HG03342 (cell line): ENCODE results near the gene RPH3AL.
"Not testable (repeated sequence)": the region's sequence is repeated elsewhere in the genome, so short reads cannot be mapped to it uniquely, and the experiment has no call there.

Experiments
- ATAC-seq: cut with Tn5 transposase; IDR thresholded peaks from one replicate; pipeline ENCODE4 v1.9.1; 2021; ENCODE audit warnings: mild to moderate bottlenecking, moderate library complexity; ENCODE audit not compliant: unreplicated experiment

RPH3AL gene

GRCh38 chr17:246226-246625, 106.4 kb downstream of the RPH3AL start:
- no peak for ATAC-seq

GRCh38 chr17:245611-246010, 107.0 kb downstream of the RPH3AL start:
- no peak for ATAC-seq

DNA sequence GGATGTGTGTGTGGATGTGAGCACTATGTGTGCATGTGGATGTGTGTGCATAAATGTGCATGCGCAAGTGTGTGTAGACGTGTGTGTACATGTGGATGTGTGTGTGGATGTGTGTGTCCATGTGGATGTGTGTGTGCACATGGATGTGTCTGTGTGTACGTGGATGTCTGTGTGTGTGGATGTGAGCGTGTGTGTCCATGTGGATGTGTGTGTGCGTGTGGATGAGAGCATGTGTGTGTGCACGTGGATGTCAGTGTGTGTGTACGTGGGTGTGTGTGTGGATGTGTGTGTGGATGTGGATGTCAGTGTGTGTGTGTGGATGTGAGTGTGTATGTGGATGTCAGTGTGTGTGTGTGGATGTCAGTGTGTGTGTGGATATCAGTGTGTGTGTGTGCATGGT, 107.6 kb downstream of the RPH3AL start:
- ATAC-seq: no peak

- ATAC-seq: not testable (repeated sequence)
Observed at GRCh38 chr17:243924-244323, 108.7 kb downstream of the RPH3AL start.

DNA sequence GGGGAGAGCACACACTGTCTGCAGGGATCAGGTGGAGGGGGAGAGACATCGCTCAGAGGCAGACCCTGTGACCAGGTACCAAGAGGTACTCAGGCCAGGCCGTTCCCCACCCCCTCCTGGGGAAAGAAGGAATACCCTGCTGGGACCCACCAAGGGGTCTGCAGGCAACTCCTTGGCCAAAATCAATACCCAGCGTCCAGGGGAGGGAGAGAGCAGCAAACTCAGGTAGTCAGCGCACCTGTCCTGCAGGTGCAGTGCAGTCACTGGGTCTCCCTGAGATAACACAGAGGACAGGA, 113.7 kb downstream of the RPH3AL start:
- ATAC-seq: no peak

- no peak for ATAC-seq
Observed at GRCh38 chr17:238071-238963, 114.3 kb downstream of the RPH3AL start.

DNA sequence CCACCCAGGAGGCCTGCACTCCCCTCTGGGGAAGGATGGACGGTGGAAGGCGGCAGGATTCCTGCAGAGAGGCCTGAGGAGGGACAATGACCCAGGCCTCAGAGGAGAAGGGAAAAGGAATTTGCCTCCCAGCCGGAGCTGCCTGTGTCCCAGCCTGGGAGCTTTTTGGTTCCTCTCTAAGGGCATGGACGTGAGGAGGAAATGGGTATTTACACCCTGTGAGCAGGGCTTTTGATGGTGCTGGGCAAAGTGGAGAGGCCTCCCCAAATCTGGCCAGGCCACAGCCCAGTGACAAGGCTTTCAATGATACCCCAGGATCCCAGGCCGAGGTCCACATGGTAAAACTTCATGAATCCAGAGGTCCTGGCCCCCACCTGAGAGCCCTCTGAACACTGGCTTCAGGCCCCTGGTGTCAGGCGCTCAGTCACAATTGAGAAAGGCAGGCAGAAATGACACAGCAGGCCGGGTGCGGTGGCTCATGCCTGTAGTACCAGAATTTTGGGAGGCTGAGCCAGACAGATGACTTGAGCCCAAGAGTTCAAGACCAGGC, 115.1 kb downstream of the RPH3AL start:
- no peak for ATAC-seq

DNA sequence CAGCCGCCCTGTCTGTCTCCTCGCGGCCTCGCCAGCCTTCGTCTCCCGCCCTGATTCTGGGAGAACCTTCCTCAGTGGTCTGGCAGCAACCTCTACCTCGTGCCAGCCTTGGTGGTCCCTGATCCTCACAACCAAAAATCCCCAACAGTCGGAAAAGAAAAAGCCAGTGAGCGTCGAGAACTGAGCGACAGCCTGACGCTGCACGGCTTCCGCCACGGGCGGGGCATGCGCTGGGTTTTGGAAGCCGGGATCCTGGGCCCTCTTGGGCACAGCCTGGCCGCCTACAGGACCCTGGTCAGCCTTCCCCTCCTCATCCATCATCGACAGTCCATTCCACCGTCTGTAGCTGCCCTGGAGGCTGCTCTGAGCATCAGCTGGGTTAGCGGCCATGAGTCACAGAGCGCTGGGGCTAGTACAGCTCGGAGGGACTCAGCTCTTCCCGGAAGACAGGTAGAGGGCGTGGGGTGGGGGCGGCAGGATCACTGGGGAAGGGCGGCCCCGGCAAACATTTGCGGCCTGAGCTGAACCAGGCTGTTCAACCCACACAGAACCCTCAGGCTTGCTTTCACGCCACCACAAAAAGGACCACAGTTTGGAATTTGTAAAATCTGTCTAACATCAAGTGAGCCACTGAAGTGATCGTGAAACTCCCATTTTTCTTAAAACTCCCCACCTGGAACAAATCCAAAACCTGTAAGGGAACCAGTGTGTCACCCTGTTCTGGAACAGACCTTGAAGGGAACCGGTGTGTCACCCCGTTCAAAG, 115.8 kb downstream of the RPH3AL start:
- no peak for ATAC-seq

DNA sequence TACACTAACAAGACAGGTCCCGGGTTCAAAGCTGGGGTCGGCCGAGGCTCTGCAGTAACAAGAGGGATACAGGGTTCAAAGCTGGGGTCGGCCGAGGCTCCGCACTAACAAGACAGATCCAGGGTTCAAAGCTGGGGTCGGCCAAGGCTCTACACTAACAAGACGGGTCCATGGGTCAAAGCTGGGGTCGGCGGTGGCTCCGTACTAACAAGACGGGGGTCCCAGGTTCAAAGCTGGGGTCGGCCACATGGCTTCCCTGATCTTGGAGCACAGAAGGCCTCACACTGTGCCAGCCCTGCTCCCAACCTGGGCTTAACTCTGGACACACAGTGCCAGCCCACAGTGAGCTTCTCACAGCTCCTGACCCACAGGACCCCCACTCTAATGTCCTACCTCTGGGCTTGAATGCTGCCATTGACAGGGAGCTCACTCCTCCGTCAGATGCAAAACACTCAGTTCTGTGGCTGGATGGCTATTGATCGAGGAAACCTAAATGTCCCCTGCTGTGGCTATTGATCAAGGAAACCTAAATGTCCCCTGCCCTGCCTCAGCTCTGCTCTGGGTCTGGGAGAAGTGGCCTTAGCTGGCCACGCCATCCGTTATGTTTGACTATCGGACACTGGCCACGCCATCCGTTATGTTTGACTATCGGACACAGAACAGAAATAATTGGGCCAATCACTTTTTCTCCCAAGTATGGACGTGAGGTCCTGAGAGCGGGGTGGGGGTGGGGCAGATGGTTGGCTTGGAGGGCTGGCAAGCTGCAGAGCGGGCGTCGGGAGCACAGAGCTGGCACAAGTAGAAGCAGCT, 116.6 kb downstream of the RPH3AL start:
- ATAC-seq: no peak

GRCh38 chr17:234994-235830, 117.4 kb downstream of the RPH3AL start:
- ATAC-seq: not testable (repeated sequence)

DNA sequence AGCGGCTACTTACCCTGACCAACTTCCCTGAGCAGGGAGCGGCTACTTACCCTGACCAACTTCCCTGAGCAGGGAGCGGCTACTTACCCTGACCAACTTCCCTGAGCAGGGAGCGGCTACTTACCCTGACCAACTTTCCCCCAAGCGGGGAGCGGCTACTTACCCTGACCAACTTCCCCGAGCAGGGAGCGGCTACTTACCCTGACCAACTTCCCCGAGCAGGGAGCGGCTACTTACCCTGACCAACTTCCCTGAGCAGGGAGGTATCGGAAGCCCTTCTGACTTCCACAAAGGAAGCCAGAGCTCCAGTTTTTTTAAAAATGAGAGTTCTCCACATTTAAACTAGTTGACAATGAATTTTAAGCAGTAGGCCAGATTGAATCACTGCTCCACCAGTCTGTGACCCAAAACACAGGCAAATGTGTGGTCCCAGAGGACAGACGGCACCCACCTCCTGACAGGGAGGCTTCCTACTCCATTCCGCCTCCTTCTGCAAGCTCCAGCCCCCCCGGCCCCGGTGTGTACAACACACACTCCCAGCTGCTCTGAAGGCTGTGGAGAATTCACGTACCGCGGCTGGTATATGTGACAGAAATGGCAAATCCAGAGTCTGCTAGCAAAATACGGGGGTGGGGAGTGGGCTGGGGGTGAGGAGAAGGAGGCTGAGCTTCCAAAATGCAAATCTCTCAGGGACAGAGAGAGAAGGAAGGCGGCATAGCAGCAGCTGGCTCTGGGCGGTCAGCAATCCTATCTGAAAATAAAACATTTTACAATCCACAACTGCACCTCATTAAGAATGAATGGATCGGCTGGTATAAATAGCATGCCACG, 118.2 kb downstream of the RPH3AL start:
- ATAC-seq: not testable (repeated sequence)

GRCh38 chr17:233473-233941, 119.1 kb downstream of the RPH3AL start:
- ATAC-seq: no peak

DNA sequence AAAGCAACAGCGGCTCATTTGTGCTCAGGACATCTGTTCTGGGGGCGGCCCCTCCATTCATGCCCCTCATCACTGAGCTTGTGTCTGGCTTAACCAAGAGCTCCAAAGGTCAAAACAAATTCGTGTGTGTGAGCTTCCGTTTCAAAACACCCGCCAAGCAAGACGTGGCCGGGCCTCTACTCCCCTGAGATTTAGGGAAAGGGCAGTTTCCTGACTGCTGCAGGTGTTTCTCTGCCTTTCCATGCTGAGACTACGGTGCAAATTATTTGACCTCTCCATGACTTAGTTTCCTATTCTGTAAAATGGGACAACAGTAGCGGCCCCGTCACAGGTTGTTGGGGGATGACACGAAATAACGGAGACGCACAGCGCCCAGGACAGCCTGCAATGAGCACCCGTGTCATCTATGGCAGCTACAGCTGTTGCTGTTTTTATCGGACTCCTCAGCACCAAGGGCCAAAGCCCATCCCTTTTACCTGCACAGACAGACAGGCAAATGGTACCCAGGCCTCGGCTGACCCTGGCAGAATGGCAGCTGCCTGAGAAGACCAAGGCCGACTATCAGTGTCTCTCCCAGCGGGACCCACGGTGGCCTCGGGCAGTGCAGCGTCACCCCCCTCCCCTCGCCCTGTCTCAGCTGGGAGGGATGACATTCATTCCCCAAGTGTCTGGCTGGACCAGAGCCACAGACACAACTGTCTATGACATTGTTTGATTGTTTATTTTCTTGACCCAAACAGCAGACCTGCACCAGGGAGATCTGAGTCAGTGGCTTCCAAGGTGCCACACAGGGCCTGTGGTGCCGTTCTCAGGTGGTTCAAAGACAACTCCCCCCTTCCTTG, 120.4 kb downstream of the RPH3AL start:
- ATAC-seq: no peak

DNA sequence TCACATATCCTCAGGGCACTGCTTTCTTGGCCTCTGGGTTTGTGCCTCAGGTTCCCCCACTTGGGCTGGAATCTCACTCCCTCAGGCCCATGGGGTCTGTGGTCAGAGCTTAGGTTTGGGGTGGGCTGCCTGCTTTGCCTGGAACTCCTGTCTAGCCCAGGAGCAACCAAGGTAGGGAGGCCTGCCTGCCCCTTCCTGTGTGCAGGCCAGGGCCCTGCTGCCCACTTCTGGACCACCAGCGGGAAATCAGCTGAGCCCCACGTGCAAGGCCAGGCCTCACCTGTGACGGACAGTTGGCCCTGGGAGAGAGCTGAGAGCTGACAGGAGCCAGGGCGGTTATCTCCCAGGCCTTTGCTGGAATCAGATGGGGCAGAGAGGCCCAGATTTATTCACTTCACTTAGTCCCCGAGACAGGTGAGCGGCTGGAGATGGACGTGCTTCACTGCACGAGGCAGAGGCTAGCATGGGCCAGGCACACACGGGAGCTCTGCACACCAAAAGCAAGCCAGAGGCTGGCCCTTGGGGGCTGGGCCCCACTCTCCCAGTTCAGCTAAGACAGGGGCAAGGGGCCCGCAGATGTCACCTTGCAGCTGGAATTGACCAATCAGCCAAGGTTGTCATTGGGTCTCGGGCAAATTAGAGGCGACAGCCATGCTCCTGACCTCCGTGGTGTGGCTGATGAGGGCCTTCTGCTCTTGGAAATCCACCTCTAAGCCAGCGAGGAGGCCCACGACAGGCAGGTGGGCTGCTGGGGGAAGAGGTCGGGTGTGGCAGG, 121.2 kb downstream of the RPH3AL start:
- ATAC-seq: no peak

- ATAC-seq: no peak
Observed at GRCh38 chr17:230395-230770, 122.2 kb downstream of the RPH3AL start.

DNA sequence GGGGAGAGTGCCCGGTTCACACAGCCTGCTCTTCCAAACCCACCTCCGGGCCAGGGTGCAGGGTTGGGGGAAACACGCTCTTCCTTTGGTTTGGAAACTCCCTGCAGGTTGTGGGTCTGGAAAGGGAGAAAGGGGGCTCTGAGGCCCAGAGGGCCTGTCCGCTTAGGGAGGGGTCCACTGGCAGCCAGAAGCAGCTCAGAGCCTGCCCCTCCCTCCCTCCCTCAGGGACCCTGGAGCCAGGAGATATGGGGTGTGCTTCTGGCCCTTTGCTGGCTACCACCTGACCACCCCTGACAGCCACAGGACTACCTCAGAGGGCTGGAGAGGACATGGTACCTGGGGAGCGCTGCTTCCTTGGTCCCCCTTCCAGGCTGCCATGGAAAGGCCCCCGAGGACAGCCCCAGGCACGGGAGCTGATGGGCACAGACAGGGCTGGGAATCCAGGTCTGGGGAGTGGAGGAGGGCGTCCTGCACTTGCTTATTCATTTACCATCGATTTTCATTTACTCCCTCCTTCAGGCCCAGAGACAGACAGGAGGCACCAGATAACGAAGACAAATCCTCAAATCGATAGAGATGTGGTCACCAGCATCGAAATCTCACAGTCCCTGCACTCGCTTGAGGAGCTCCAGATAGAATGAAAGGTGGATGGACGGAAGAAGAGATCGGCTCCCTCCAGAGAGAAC, 122.8 kb downstream of the RPH3AL start:
- no peak for ATAC-seq
